Measurements from ENCODE around the gene SORCS2.

SORCS2 gene

DNA sequence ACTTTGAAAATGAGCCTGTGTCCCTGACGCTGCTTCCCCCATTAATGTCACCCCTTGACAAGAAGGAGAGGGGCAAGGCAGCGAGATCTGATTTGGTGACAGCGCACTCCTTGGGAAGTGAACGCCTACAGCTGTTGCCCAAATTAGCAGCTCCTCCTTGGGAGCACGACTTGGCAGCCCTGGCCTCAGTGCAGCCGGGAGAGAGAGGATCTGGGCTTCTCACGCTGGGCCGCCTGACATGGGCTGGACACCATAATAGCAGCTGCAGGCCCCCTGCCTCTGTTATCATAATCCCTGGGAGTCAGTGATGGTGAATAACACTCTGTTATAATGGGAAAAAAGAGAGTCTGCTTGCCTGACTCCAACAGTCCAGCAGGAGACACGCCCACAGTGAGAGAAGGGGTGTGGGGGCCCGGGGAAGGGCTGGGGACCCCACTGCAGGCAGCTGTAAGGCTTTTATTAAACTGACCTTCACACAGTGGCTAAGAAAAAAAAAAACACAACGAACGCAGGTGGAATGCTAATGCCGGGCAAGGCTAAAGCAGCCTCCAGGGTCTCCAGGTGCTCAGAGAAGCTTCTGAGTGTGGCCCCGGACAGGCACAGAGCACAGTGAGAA is 169.1 kb downstream of the SORCS2 start:
- no peak for DNase-seq

DNA sequence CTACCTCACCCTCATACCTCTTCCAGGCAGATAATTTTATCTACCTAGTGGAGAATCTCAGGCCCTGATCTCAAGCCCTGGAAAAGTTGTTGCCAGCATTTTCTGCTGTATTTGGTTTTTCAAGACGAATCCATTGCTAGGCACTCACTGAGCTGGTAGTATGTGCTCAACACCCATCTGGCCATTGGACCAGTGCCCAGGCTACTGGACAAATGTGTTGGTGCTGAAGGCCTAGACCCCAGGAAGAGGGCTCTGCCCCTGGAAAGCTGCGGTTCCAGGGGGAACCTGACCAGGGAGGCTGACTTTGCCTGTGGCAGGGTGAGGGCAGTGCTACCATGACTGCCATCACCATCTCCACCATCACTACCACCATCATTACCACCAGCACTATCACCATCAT is 170.0 kb downstream of the SORCS2 start:
- DNase-seq: no peak

DNA sequence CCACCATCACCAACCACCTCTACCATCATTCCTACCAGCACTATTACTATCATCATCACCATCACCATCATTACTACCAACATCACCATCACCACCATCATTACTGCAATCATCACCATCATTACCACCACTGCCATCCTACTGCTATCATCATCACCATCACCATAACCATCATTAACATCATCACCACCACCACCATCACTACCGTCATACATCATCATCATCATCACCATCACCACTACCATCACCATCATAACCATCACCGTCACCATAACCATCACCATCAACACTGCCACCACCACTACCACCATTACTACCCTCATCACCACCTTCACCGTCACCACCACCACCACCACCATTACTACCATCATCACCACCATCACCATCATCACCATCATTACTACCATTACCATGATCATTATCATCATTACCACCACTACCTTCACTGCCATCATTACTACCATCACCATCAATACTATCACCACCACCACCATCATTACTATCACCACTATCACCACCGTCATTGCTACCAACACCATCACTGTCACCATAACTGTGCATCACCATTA is 170.6 kb downstream of the SORCS2 start:
- DNase-seq: no peak

DNA sequence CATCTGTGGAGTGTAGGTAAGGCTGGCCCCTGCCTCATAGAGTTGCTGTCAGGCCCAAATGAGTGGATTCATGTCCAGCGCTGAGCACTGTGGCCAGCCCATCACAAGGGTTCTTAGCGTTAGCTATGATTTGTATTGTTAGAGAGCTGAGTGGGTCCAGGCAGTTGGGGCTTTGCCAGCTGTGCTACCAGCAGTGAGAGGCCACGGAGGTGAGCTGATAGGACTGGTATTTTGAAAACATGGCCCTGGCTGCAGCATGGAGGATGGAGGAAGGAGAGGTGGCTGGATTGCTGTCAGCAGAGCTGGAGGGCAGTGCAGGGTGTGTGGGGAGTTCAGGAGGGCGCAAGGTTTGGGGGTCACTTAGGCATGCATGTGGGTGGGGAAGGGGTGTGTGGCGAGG is 172.6 kb downstream of the SORCS2 start:
- no peak for DNase-seq

DNA sequence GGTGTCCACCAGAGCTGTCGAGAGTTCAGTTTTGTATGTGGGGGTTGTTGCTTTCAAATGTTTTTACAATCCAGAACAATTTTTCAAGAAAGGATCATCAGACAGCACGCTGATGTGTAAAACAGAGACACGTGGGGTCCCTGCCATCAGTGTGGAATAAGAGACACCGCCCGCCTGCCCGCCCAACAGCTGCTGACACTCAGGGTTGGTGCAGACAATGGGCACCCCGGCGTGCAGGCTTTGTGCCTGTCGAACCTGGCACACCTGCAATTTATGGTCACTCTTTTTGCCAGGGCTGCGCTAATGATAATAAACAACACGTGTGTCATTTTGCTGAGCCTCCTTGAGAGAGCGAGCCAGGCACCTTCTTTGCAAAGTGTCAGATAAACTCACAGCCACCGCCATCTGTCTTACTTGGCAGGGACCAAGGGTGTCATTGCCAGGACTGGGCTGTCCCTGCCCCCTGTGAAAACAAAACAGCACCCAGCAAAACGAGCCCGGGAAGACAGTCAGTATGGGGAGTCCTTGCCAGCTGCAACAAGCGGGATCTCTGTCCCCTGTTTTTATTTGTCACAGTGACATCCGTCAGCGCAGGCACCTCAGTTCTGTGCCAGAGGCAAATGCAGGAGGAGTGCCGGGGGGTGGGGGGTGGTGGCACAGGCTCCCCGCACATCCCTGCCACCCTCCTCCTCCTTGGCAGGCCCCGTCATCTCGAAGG is 173.3 kb downstream of the SORCS2 start:
- DNase-seq: no peak

DNA sequence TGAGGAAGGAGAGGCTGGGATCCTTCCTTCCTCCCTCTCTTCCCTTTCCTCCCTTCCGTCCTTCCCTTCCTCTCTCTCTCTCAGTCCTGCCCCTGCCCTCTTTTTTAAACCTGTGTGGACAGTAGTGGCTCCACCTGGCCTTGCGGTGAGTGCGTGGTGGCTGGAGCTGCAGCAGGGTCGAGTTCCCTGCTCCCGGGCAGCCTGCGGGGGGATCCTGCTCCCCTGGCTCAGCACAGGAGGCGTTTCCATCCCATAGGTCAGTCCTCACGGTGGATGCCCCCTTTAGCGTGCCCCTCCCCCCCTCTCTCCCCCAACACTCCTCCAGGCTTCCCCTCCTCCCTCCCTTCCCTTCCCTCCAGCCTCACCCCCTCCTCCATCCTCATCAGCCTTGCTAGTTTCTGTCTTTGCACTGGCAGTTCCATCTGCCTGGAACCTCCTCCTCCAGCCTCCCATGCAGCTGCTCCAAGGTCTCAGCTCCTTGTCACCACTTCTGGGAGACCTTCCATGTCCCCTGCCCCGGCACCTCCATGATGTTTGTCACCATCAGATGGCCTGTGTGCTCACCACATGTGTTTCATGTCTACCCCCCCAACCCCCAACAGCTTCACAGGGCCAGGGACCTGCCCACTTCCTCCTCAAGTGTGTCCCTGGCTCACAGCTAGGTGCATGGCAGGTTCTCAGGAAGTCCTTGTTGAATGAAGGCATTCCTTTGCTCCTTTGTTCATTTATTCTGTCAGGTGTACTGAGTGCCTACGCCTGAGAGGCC is 174.0 kb downstream of the SORCS2 start:
- DNase-seq: no peak

DNA sequence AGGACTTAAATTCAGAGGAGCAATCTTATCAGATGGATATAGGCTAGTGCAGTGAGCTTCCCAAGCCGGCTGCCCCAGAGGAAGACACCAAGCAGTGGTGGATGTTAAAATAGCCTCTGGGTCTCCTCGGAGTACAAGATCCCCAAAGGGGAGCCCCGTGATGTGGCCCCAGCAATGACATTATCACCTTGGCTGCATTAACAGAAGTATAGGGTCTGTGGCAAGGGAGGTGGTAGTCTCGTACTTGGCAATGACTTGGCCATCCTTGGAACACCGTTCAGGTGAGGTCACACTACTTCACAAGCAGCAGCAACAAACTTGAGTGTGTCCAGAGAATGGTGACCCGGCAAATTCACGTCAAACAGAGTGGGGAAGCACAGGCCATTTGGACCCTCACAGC is 174.6 kb downstream of the SORCS2 start:
- no peak for DNase-seq

DNA sequence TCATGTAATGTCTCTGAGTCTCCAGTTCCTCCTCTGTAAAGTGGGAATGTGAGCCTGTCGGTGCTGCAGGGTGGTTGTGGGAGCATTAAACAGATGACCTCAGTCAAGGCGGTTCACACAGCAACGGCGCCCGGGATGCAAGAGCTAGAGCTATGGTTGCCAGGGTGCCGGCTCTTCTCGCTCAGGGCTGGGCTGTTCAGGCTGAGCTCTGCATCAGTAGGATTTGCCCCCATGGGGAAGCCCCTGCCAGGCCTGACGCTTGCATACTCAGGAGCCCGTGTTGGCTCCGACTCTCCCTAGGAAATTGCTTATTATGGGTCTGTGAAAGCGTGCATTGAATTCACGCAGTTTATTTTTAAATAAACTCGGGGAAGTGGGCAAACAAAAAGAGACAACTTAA is 175.1 kb downstream of the SORCS2 start:
- DNase-seq: no peak

DNA sequence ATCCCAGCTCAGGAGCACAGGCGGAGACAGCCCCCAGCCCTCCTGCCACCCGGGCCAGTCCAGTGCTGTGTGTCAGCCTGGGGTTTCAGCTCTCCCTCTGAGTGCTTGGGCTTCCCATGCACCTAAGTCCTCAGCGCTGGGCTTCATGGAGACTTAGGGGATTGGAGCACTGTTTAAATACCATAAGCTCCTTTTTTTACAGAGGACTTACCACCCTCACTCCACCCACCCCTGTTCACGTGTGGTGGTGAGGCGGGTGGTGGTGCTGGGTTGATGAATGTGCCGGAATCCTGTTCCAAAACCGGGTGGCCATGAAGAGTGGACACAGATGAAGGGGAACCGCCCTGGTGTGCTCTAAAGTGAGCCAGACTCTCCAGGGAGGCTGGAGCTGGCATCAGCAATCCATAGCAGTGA is 175.5 kb downstream of the SORCS2 start:
- no peak for DNase-seq

DNA sequence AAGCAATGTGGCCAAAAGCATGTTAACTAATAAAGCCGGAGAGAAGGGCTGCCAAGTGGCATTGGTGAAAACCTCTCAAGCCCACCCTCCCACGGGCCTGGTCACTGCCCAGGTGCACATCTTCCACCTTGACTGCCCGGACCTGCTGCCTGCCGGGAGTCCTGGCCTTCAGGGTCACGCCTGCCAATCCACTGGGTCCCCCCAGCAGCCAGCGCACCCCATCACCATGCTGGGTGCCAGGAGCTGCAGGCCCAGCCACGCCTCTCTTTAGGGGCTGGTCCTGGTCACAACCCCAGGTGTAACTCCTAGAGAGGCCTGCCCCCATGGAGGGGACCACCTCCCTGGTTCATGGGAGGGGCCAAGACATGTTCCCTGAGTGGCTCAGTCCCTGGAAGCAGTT is 176.0 kb downstream of the SORCS2 start:
- no peak for DNase-seq

DNA sequence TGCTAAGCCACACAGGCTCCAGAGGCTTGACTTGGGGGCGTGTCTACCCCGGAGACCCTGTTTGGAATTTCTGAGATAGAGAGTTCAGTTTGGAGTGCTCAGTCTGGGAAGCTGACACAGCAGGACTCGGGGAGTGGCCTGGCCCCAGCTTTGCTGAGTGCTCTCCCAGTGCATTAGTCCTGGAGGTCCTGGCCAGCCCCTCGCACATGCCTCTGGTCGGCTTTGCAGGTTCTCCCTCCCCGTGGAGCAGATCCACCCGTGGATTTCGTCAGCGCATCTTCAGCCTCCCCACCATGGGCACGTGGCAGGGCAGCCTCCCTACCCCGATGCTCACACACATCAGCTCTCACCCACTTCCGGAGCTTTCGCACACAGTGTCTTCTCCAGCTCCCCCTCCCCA is 177.2 kb downstream of the SORCS2 start:
- no peak for DNase-seq

DNA sequence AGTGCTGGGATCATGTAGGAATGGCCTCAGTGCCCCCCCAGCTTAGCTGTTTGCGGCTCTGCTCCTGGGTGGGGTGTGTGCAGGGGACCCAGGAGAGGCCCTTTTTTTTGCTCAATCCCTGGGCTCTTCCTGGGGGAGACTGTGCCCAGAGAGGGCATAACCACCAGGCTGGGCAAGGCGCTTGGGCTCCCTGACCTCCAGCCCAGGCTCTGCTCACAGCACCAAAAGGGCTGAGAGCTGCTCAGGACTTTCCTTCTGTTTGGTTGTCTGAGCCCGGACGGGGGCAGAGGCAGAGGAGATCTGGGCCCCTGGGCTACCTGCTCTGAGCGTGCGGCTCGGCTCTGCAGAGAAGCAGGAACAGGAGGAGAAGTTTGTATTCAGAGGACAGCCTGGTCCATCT is 177.7 kb downstream of the SORCS2 start:
- no peak for DNase-seq

DNA sequence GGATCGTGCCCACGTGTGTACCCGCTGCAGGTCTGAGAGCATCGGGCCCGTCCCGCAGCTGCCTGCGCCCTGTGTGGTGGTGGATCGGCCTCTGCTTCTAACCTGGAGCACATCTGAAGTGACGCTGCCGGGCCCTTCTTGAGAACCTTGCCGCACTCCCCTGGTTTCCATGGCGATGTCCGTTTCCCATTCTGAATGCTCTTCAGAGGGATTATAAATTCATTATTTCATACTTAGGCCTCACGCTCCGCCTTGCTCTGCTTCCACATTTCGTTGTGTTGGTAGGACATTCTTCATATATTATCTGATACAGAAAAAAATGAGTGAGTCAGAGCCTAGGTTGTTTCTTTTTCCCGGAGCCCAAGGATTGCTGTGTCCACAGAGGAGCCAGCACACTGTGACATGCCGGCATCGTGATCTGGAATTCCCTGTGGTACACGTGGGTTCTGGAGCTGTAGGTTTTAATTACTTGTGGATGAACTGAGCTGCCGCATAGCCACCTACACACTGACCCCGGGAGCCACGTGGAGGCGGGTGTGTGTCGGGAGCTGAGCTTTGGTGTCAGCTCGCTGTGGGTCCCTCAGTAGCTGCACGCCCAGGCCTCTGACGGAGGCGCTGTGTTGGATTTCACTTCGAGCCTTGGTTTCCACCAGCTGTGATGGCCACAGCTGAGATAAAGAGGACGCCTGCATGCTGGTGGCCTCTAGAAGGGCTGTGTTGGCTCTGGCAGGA is 179.0 kb downstream of the SORCS2 start:
- no peak for DNase-seq

DNA sequence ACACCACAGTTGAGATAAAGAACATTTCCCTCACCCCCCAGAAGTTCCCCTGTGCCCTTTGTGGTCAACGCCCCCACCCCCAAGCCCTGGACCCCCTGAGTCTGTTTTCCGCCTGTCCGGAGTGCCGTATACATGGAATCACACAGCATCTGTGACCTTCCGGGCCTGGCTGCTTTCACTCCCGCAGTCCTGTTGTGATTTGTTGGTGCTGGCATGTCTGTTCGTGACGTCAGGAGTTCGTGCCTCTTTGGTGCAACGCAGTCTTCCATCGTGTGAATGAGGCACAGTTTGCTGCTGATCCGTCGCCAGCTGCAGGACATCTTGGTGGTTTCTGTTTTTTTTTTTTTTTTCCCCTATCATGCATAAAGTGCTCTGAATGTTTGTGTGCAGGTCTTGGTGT is 180.3 kb downstream of the SORCS2 start:
- no peak for DNase-seq

DNA sequence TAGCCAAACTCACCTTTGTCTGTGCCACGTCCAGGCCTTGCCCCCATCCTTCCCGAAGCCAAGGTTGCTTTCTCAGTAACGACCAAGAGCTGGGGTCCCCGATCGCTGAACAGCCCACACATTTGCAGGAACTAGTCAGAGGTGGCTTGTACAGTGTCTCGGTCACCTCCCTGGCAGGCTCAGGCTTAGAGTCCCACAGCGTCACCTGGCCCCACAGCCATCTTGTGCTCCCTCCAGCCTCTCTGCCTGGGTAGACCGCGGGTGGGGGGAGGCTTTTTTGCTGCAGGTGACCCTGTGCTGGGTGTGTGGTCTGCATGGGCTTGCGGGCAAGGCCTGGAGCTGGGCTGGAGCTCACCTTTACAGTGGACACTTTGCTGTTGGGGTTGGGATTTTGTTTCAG is 182.2 kb downstream of the SORCS2 start:
- no peak for DNase-seq

DNA sequence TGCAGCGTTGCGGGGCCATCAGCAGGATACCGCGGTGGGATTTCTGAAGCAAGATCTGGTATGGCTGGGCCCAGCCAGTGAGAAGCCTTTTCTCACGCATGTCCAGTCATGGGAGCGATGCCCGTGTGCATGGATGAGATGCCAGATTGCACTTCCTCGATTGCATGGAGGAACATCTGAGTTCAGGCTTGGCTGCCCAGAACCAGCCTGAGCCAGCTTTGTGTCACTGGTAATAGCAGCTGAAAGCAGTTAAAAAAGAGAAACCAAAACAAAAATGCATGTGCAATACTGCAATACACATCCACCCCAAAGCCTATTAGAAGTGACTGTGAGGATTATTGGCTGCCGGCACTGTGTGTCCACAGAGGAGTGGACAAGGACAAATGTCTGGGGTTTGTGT is 183.1 kb downstream of the SORCS2 start:
- no peak for DNase-seq

DNA sequence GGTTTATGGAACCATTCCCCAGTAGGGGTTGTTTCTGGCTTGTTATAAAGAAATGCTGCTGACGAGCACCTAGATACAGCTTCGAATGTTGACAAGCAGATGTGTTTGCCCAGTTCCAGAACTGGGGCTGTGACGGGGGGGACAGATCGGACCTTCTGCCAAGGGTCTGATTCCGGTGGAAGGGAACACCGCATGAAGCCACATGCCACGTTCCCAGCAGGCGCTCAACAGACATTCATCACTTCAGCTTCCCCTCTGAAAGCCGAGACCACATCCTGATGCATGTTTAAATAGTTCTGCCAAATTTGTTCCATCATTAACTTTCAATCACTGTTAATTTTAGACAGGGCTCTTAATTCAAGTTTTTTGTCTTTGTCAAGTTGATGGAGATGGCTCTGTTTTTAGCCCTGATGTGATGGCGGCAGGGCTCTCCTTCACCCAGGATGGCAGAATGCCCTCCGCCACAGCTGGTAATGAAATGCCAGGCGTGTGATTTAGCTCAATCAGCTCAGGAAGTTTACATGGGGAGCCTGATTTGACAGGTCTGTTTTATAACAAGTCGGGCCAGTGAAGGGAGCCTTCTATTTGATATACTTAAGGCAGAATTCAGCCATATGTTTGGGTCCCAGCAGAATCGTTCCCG is 185.0 kb downstream of the SORCS2 start:
- DNase-seq: peak; percentile 57

DNA sequence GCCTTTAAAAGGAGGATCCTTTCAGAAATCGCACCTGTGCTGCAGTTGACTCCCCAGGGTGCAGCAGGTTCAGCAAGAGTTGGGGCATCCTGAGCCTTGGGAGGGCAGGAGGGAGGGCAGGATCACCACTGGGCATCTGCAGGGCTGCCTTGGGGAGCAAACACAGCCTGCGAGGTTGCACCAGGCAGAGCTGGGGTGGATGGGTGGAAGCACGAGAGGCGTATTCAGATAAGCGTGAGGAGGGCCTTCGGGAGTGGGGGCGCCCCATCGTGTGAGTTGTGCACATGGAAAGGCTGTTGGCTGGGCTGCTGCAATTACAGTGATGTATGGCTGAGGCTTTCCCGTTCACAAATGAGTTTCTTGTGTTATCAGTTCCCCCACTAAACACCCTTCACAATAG is 186.8 kb downstream of the SORCS2 start:
- DNase-seq: no peak

DNA sequence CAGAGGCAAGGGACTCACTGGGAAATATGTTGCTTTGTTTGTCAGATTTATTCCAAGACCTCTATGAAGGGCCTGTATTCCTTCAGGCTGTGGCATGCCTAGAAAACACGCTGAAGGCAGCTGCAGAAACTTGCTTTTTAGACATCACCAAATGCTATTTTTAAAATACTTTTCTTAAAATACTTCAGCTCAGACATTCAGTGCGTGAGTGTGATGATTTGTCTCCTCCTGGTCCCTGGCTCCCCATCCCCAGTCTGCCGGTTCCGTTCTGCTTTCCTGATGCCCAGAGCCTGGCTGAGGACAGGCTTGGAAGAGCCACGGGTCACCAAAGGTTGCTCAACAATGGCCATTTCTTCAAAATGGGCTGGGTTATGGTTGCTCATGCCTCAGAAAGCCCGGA is 187.4 kb downstream of the SORCS2 start:
- no peak for DNase-seq

DNA sequence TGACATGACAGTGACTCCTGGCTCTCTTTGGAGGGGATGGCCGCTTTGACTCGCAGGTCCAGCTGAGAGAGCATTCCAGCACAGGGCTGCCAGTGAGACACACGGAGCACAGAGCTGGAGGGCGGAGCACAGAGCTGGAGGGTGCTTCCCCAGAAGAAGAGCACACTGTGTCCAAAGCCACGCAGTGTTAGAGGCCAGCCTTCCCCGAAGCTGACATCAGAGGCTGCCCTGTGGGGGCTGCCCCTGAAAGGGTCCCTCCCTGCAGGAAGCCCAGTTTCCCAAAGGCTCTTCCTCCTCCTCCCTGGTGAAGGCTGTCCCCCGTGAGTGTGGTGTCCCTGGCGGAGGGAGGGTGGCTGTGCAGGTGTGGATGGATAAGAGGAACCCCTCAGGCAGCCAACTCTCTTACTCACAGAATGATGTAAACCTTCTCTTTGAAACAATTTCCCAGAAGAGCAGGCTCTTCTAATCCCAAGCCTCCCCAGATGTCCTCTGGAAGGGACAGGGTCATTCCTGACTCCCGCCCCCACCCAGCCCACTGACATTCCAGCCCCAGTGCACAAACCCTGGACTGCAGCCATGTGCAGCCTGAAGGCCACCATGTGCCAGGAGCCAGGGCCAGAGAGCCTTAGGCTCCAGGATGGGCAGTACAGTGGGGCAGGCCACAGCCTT is 189.0 kb downstream of the SORCS2 start:
- DNase-seq: no peak

DNA sequence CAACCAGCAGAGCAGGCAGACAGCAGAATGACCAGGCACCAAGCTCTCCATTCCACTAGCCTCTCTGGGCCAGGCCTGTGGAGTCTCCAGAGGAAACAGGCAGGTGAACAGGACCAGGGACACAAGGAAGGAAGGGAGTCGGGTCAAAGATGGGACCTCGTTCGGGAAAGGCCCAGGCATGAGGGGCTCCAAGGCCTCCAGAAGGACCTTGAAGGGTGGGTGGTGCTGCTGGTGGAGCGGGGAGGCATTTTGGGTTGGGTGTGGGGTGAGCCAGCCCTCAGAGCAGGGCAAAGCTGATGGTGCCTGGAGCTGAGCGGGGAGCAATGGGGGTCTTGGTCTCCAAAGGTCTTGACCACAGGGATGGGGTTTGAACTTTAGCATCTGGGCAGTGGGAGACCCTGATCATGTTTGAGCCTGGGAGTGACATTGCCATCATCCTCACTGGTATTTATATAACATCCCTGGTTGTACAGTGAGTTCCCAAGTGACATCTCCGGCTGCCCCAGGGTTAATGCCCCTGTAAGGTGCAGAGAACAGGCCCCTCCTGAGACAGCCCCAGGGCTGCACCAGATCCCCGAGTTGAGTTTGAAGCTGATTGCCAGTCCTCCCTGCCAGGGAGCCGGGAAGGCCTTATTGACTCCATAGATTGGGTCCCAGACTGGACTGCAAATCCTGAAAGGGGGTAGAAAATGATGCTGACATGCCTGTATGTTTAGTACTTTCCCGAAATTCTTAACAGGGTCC is 189.7 kb downstream of the SORCS2 start:
- DNase-seq: no peak

Data from GDM1 (cell line).